Left lung (tissue), 10 donors: Measurements from ENCODE around the gene SELP. TPM values are rescaled to one million over a fixed set of nuclear protein-coding genes. Genes with fewer than 3 reads are reported as not detected.

Experiments
- ATAC-seq: fragments of 200-7000 bp; cut with Tn5 transposase; one replicate; pipeline ENCODE4 v1.9.1; 2020; ENCODE audit warnings: moderate library complexity
- DNase-seq, 4 donors: peaks; one replicate each; pipeline ENCODE4 v3.0.0-alpha.2; 2013 to 2020
- H3K27ac ChIP-seq, 2 donors: fragments of 200-600 bp; sonication (generic) in 1 of 2; one replicate each; pipeline versions ENCODE4 v1.5.0 to v1.8.0; 2020 to 2021
- H3K27me3 ChIP-seq, 2 donors: fragments of 200-600 bp; sonication (generic) in 1 of 2; one replicate each; pipeline versions ENCODE4 v1.5.0 to v1.8.0; 2020 to 2021
- H3K36me3 ChIP-seq, 2 donors: fragments of 200-600 bp; sonication (generic) in 1 of 2; one replicate each; pipeline versions ENCODE4 v1.5.0 to v1.8.0; 2020 to 2021
- H3K4me1 ChIP-seq, 2 donors: fragments of 200-600 bp; one replicate each; pipeline ENCODE4 v1.8.0; 2021
- H3K4me3 ChIP-seq, 2 donors: fragments of 200-600 bp; sonication (generic) in 1 of 2; one replicate each; pipeline versions ENCODE4 v1.5.0 to v1.8.0; 2020 to 2021; ENCODE audit warnings: mild to moderate bottlenecking in 1 of 2
- H3K9me3 ChIP-seq, 2 donors: fragments of 200-600 bp; sonication (generic) in 1 of 2; one replicate each; pipeline versions ENCODE4 v1.5.0 to v1.8.0; 2020 to 2021
- intact Hi-C, 2 donors: fragments of 100-400 bp; cut with DNase I; formaldehyde crosslinking; loops; one replicate each; pipeline versions ENCODE4 v1.11.2 to v1.14.2; 2022
- polyA plus RNA-seq, 6 donors: library from polyadenylated mRNA; unstranded; fragments of 120-200 nt; gene quantifications; one replicate each; pipeline ENCODE4 v1.2.1, GENCODE V29; 2013; ENCODE audit not compliant: insufficient read length in 6 of 6
- total RNA-seq, 2 donors: library from RNA; stranded (reverse); fragmentation: NEBNext Ultra II Directional; extraction: Animal tissue kit (Norgen Biotek cat#: 25700); gene quantifications; one replicate each; pipeline ENCODE4 v1.2.1, GENCODE V29; 2021
- TF ChIP-seq, protein P1 (sequence below), 2 donors: fragments of 200-600 bp; sonication (generic) in 1 of 2; IDR thresholded peaks; one replicate each; pipeline versions ENCODE4 v1.5.0 to v1.8.0; 2021; ENCODE audit warnings: antibody characterized with exemption in 2 of 2
- donor health status: DM: no; HTN: yes; CAD: no.
- donor health status: DM: no; HTN: no; CAD: no.

Gene SELP
- total and polyA plus RNA-seq, 8 donors, result 6.3 to 27.0 (median 7.6) TPM

GRCh38 chr1:169590932-169591331, 39.0 kb downstream of the SELP start:
- peaks cover 3 to 7% of the 10 kb centered on the region in 2 donors for H3K4me1 ChIP-seq
- intact Hi-C loops, result no loop called here

GRCh38 chr1:169588785-169589485, 41.0 kb downstream of the SELP start:
- TF ChIP-seq, protein P1, sequence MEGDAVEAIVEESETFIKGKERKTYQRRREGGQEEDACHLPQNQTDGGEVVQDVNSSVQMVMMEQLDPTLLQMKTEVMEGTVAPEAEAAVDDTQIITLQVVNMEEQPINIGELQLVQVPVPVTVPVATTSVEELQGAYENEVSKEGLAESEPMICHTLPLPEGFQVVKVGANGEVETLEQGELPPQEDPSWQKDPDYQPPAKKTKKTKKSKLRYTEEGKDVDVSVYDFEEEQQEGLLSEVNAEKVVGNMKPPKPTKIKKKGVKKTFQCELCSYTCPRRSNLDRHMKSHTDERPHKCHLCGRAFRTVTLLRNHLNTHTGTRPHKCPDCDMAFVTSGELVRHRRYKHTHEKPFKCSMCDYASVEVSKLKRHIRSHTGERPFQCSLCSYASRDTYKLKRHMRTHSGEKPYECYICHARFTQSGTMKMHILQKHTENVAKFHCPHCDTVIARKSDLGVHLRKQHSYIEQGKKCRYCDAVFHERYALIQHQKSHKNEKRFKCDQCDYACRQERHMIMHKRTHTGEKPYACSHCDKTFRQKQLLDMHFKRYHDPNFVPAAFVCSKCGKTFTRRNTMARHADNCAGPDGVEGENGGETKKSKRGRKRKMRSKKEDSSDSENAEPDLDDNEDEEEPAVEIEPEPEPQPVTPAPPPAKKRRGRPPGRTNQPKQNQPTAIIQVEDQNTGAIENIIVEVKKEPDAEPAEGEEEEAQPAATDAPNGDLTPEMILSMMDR (IDR thresholded peaks at IDR 0.05), result no peak
- H3K27me3 ChIP-seq, result peaks cover 4 to 12% of the 10 kb centered on the region in 2 donors

More at GRCh38 chr1:169590932-169591331, 39.0 kb downstream of the SELP start:
- Histone ChIP-seq H3K27me3 (peaks cover 0 to 3% of the 10 kb centered on the region in 2 donors), H3K4me3 (no peak overlapping the region), H3K9me3 (no peaks in the 10 kb centered on the region), H3K27ac (no peak overlapping the region), H3K36me3 (no peaks in the 10 kb centered on the region)
- ATAC-seq (no peak), DNase-seq (no peak)
- TF ChIP-seq, protein P1 (IDR thresholded peaks at IDR 0.05), result no peak

DNA sequence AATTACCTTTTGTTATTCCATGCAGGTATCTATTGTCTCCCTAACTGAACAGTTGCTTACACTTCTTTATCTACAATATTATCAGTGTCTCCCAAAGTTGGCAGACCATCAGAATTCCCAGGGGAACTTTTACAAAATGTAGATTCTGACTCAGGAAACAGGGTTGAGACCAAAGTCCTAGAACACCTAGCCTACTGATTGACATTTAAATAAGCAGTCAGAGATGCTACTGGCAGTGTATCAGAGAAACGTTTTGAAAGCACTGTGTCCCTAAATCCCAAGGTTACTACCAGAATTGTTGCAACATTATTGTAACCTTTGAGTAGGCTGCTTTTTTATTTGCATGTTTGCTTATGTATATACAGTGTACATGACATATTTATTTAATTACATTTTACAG, 41.8 kb downstream of the SELP start:
- Histone ChIP-seq H3K27ac (no peak overlapping the region), H3K4me1 (peaks cover 4 to 17% of the 10 kb centered on the region in 2 donors), H3K27me3 (peaks cover 4 to 12% of the 10 kb centered on the region in 2 donors), H3K4me3 (no peak overlapping the region), H3K9me3 (no peaks in the 10 kb centered on the region), H3K36me3 (no peaks in the 10 kb centered on the region)
- no peak for DNase-seq
- intact Hi-C loops, result no loop called here
- ATAC-seq, result no peak
- TF ChIP-seq, protein P1 (IDR thresholded peaks at IDR 0.05), result no peak

More at GRCh38 chr1:169588785-169589485, 41.0 kb downstream of the SELP start:
- H3K27ac ChIP-seq, result no peak overlapping the region
- H3K9me3 ChIP-seq, result no peaks in the 10 kb centered on the region
- H3K4me3 ChIP-seq, result no peak overlapping the region
- ATAC-seq, result no peak
- H3K4me1 ChIP-seq, result peaks cover 4 to 17% of the 10 kb centered on the region in 2 donors
- DNase-seq, result no peak
- H3K36me3 ChIP-seq, result no peaks in the 10 kb centered on the region
- intact Hi-C loops, result no loop called here

GRCh38 chr1:169586395-169587255, 43.3 kb downstream of the SELP start, which contains the start of gene F5:
F5 (minus strand) TSS chr1:169586481; CDS start chr1:169586386, 95 bp downstream.
- Histone ChIP-seq H3K9me3 (no peaks in the 10 kb centered on the region), H3K27me3 (peaks cover 4 to 12% of the 10 kb centered on the region in 2 donors), H3K4me1 (peaks cover 4 to 17% of the 10 kb centered on the region in 2 donors), H3K36me3 (no peaks in the 10 kb centered on the region), H3K4me3 (peak within 1 kb of the TSS in 1 of 2 donors; percentile 16), H3K27ac (peak within 1 kb of the TSS in 1 of 2 donors; percentile 59)
- DNase-seq, result peak in 3 of 4 donors; percentile 37 to 92 (median 80)
- intact Hi-C loops, result no loop called here
- TF ChIP-seq, protein P1 (IDR thresholded peaks at IDR 0.05), result peak; percentile 22 to 49
- peak; percentile 99 for ATAC-seq

DNA sequence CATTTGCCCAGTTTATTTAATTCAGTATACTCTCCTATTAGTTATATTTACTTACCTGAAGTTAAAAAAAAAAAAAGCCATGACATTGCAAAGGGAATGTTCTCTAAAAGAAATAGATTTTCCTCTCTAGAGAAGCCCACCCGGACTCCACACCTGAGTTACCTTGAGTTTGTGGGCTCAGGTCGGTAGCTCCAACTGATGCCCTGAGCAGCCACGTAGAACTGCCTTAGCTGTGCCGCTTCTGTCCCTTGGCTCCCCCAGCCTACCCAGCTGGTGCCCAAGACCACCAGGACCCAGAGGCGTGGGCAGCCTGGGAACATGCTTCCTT, 43.9 kb downstream of the SELP start:
- no peaks in the 10 kb centered on the region for H3K9me3 ChIP-seq
- TF ChIP-seq, protein P1 (IDR thresholded peaks at IDR 0.05), result no peak
- peaks cover 4 to 17% of the 10 kb centered on the region in 2 donors for H3K4me1 ChIP-seq
- intact Hi-C loops, result no loop called here
- no peaks in the 10 kb centered on the region for H3K36me3 ChIP-seq
- peak overlapping the region in 1 of 2 donors; percentile 16 for H3K4me3 ChIP-seq
- DNase-seq (no peak), ATAC-seq (no peak)
- no peak overlapping the region for H3K27ac ChIP-seq
- H3K27me3 ChIP-seq, result peaks cover 4 to 12% of the 10 kb centered on the region in 2 donors
